Type B pancreatic cell (in vitro differentiated cells): ENCODE results near the gene OIT3. TPM values are rescaled to one million over a fixed set of nuclear protein-coding genes. Genes with fewer than 3 reads are reported as not detected.

Source experiments
- DNase-seq: peaks from one replicate; pipeline ENCODE4 v3.0.0; 2021; ENCODE audit warnings: mixed read lengths; ENCODE audit not compliant: unreplicated experiment; ENCODE audit errors: extremely low spot score
- H3K27ac Mint-ChIP-seq: 2 replicates; pipeline ENCODE4 v1.8.0; 2021; ENCODE audit warnings: mild to moderate bottlenecking, mixed read lengths
- H3K27me3 Mint-ChIP-seq: 2 replicates; pipeline ENCODE4 v1.8.0; 2021; ENCODE audit warnings: mixed read lengths
- H3K36me3 Mint-ChIP-seq: 2 replicates; pipeline ENCODE4 v1.8.0; 2021; ENCODE audit warnings: mixed read lengths
- H3K4me1 Mint-ChIP-seq: one replicate; pipeline ENCODE4 v1.8.0; 2021; ENCODE audit warnings: mixed read lengths; ENCODE audit not compliant: unreplicated experiment
- H3K4me3 Mint-ChIP-seq: 2 replicates; pipeline ENCODE4 v1.8.0; 2021; ENCODE audit warnings: mild to moderate bottlenecking, mixed read lengths
- H3K9me3 Mint-ChIP-seq: 2 replicates; pipeline ENCODE4 v1.8.0; 2021; ENCODE audit warnings: mixed read lengths
- total RNA-seq: library from RNA; stranded (reverse); gene quantifications from 2 replicates; pipeline ENCODE4 v1.2.1, GENCODE V29; 2021; ENCODE audit warnings: low replicate concordance
- TF ChIP-seq, protein P1 (sequence below): fragments of 200-600 bp; sonication (generic); conservative IDR thresholded peaks from 2 replicates; pipeline ENCODE4 v1.5.0; 2021; ENCODE audit warnings: antibody characterized with exemption, mild to moderate bottlenecking

OIT3 gene
- total RNA-seq, 1 donor from 2014 or later, result not detected

- no peak overlapping the region for H3K4me3 Mint-ChIP-seq
- H3K9me3 Mint-ChIP-seq, result no peaks in the 10 kb centered on the region
- H3K27ac Mint-ChIP-seq, result no peak overlapping the region
- H3K4me1 Mint-ChIP-seq, result peaks cover 4% of the 10 kb centered on the region
- no peaks in the 10 kb centered on the region for H3K36me3 Mint-ChIP-seq
- no peaks in the 10 kb centered on the region for H3K27me3 Mint-ChIP-seq
- DNase-seq, result no peak
- TF ChIP-seq, protein P1, sequence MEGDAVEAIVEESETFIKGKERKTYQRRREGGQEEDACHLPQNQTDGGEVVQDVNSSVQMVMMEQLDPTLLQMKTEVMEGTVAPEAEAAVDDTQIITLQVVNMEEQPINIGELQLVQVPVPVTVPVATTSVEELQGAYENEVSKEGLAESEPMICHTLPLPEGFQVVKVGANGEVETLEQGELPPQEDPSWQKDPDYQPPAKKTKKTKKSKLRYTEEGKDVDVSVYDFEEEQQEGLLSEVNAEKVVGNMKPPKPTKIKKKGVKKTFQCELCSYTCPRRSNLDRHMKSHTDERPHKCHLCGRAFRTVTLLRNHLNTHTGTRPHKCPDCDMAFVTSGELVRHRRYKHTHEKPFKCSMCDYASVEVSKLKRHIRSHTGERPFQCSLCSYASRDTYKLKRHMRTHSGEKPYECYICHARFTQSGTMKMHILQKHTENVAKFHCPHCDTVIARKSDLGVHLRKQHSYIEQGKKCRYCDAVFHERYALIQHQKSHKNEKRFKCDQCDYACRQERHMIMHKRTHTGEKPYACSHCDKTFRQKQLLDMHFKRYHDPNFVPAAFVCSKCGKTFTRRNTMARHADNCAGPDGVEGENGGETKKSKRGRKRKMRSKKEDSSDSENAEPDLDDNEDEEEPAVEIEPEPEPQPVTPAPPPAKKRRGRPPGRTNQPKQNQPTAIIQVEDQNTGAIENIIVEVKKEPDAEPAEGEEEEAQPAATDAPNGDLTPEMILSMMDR, result no peak
Observed at GRCh38 chr10:72930276-72930675, 36.7 kb downstream of the OIT3 start.

GRCh38 chr10:72932259-72933015 is 38.9 kb downstream of the OIT3 start:
- Mint-ChIP-seq H3K36me3 (no peaks in the 10 kb centered on the region), H3K4me1 (peaks cover 4% of the 10 kb centered on the region), H3K27ac (no peak overlapping the region), H3K27me3 (no peaks in the 10 kb centered on the region), H3K9me3 (no peaks in the 10 kb centered on the region), H3K4me3 (no peak overlapping the region)
- no peak for DNase-seq
- TF ChIP-seq, protein P1, result no peak

DNA sequence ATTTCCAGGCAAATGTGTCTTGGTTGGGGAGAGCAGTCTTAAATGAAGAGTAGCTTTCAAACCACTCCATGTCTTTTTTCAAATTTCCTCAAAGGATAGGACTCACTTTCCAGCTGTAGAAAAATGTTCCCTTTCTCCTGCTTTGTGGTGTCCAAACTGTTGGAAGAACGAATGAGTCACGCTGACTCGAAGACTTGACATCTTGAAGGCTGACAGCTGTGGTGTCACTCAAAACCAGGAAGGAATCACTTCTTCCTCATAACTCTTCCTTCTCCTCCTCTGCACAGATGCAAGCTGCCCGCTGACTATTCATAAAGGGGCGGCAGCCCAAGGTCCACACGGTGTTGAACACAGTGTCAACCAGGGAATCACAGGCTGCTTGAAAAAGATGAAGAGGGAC is 41.8 kb downstream of the OIT3 start:
- H3K4me3 Mint-ChIP-seq, result no peak overlapping the region
- TF ChIP-seq, protein P1, result no peak
- H3K27ac Mint-ChIP-seq, result no peak overlapping the region
- H3K36me3 Mint-ChIP-seq, result no peaks in the 10 kb centered on the region
- DNase-seq, result no peak
- H3K27me3 Mint-ChIP-seq, result no peaks in the 10 kb centered on the region
- H3K4me1 Mint-ChIP-seq, result no peaks in the 10 kb centered on the region
- no peaks in the 10 kb centered on the region for H3K9me3 Mint-ChIP-seq

DNA sequence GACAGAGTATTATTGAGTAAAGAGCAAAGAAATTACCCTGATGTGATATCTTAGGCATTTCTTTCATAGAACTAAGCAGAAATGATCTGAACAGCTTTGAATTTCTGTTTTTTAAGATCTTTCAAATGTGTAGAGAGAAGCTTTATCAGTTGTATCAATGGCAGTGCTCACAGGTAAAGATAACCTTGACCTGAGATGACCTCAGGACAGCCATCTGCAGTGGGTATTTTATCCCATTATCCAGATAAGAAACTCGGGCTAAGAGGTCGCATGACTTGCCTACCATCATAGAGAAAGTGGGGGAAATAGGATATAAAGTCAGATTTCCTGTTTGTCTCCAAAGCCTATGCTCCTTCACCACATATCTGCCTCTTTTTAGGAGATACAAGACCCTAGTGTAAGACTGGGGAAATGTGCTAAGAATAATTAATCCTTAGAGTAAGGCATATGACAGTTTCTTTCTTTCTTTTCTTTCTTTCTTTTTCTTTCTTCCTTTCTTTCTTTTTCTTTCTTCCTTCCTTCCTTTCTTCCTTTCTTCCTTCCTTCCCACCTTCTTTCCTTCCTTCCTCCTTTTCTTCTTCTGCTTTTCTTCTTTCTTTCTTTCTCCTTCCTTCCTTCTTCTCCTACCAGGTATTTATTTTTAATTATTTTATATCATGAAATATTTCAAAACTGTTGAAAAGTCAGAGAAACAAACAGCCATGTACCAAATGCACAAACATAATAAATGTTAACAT is 50.1 kb downstream of the OIT3 start:
- no peaks in the 10 kb centered on the region for H3K4me1 Mint-ChIP-seq
- H3K27ac Mint-ChIP-seq, result no peak overlapping the region
- TF ChIP-seq, protein P1, result no peak
- no peak for DNase-seq
- H3K27me3 Mint-ChIP-seq, result no peaks in the 10 kb centered on the region
- H3K9me3 Mint-ChIP-seq, result no peaks in the 10 kb centered on the region
- no peak overlapping the region for H3K4me3 Mint-ChIP-seq
- H3K36me3 Mint-ChIP-seq, result no peaks in the 10 kb centered on the region

- no peaks in the 10 kb centered on the region for H3K9me3 Mint-ChIP-seq
Observed at GRCh38 chr10:72946963-72947362, 53.4 kb downstream of the OIT3 start.

More at GRCh38 chr10:72946963-72947362, 53.4 kb downstream of the OIT3 start:
- Mint-ChIP-seq H3K4me1 (no peaks in the 10 kb centered on the region), H3K27ac (no peak overlapping the region), H3K36me3 (no peaks in the 10 kb centered on the region), H3K27me3 (no peaks in the 10 kb centered on the region), H3K4me3 (no peak overlapping the region)
- TF ChIP-seq, protein P1, result no peak
- no peak for DNase-seq
